ENCODE measurements around the gene CDC42BPA. TPM values are rescaled to one million over a fixed set of nuclear protein-coding genes. Genes with fewer than 3 reads are reported as not detected.
A peak's percentile ranks its signal among the peaks of the same experiment; 100 is the strongest.

CDC42BPA gene
- total and polyA plus RNA-seq, 2 of the 13 experiments (the other 11 are each of a cell fraction or from before 2014, with no cell fraction given) = 6.5 to 16.0 TPM

GRCh38 chr1:226945106-226945857, 373.0 kb downstream of the CDC42BPA start (continued):
- TF ChIP-seq ZNF512B (CRISPR knock-in tag; IDR thresholded peaks at IDR 0.05; ENCODE audit: borderline replicate concordance) (no peak), ZNF556 (CRISPR knock-in tag; IDR thresholded peaks at IDR 0.05; ENCODE audit: borderline replicate concordance) (no peak), CCDC6 (CRISPR knock-in tag; IDR thresholded peaks at IDR 0.05) (no peak), ZNF780A (CRISPR knock-in tag; IDR thresholded peaks at IDR 0.05) (no peak), SAFB2 (CRISPR knock-in tag; IDR thresholded peaks at IDR 0.05; ENCODE audit: borderline replicate concordance, low read depth) (peak; percentile 71; the same call in 1 of the 2 replicates), ZBTB43 (CRISPR knock-in tag; conservative IDR thresholded peaks at IDR 0.05) (no peak; the same call in 1 of the 2 replicates), MYNN (CRISPR knock-in tag; IDR thresholded peaks at IDR 0.05; ENCODE audit: low read depth) (no peak), GPN1 (CRISPR knock-in tag; IDR thresholded peaks at IDR 0.05; ENCODE audit: borderline replicate concordance) (no peak), ZNF710 (CRISPR knock-in tag; IDR thresholded peaks at IDR 0.05; ENCODE audit: borderline replicate concordance) (no peak), SCMH1 (CRISPR knock-in tag; IDR thresholded peaks at IDR 0.05; ENCODE audit: borderline replicate concordance) (no peak), ZNF335 (CRISPR knock-in tag; IDR thresholded peaks at IDR 0.05) (no peak), RBAK (CRISPR knock-in tag; IDR thresholded peaks at IDR 0.05) (no peak), SMAD3 (CRISPR knock-in tag; IDR thresholded peaks at IDR 0.05) (0 out of 2 replicates have a peak, but pooled peaks have one; percentile 29), CENPX (CRISPR knock-in tag; IDR thresholded peaks at IDR 0.05) (no peak), TRAFD1 (CRISPR knock-in tag; IDR thresholded peaks at IDR 0.05; ENCODE audit: borderline replicate concordance) (0 out of 2 replicates have a peak, but pooled peaks have one; percentile 42), SRSF4 (IDR thresholded peaks at IDR 0.05; ENCODE audit: low read depth, low read length, poor library complexity, severe bottlenecking) (no peak), ASH2L (IDR thresholded peaks at IDR 0.05; ENCODE audit: insufficient read length, low read depth, low read length) (peak; percentile 67), ZNF362 (CRISPR knock-in tag; IDR thresholded peaks at IDR 0.05; ENCODE audit: borderline replicate concordance) (peak; percentile 75; the same call in 1 of the 2 replicates), TBX3 (IDR thresholded peaks at IDR 0.05; ENCODE audit: borderline replicate concordance) (0 out of 2 replicates have a peak, but pooled peaks have one; percentile 38)
